ENCODE data around the gene NRGN. TPM values are rescaled to one million over a fixed set of nuclear protein-coding genes. Genes with fewer than 3 reads are reported as not detected.

The NRGN gene
- total RNA-seq, 2 donors from 2014 or later: 4.2 to 4.4 TPM

DNA sequence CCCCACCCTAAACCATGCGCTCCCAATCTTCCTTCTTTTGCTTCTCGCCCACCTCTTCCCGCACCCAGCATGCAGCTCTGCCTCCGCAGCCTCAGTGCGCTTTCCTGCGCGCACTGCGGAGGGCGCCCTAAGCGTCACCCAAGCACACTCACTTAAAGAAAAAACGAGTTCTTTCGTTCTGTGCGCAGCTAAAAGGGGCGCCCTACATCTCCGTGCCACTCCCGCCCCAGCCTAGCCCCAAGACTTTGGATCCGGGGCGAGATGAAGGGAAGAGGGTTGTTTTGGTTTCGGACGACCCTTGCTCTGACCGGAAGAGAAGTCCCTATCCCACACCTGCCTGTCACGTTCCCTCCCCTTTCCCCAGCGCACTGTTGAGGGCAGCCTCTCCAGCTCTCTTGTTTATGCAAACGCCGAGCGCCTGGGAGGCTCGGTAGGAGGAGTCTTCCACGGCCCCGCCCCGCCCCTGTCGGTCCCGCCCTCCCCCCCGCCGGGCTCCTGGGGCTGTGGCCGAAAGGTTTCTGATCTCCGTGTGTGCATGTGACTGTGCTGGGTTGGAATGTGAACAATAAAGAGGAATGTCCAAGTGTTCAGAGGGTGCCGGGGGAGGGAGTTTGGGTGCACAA is 7.0 kb downstream of the NRGN start:
- peaks cover 4% of the 10 kb centered on the region for H3K27me3 Mint-ChIP-seq (ENCODE audit: low read depth)
- no peak overlapping the region for H3K27ac Mint-ChIP-seq
- no peaks in the 10 kb centered on the region for H3K9me3 Mint-ChIP-seq
- peak overlapping the region; percentile 89 to 100 for H3K4me3 Mint-ChIP-seq
- H3K36me3 Mint-ChIP-seq (ENCODE audit: insufficient read depth in 2 of 2): no peaks in the 10 kb centered on the region
- peaks cover 26% of the 10 kb centered on the region for H3K4me1 Mint-ChIP-seq (ENCODE audit: low read depth)
- peak; percentile 81 for DNase-seq
- peak; percentile 92 for ATAC-seq (replicated peaks in 1 of 2)

GRCh38 chr11:124747406-124748099 is 7.8 kb downstream of the NRGN start:
- no peak for ATAC-seq (replicated peaks in 1 of 2)
- H3K27ac Mint-ChIP-seq: no peak overlapping the region
- peak overlapping the region; percentile 89 to 100 for H3K4me3 Mint-ChIP-seq

GRCh38 chr11:124748100-124748418 is 8.3 kb downstream of the NRGN start:
- H3K27ac Mint-ChIP-seq: no peak overlapping the region
- H3K4me1 Mint-ChIP-seq (ENCODE audit: low read depth): peaks cover 23% of the 10 kb centered on the region
- ATAC-seq (replicated peaks in 1 of 2) (no peak), DNase-seq (no peak)
- no peak overlapping the region for H3K4me3 Mint-ChIP-seq
- H3K27me3 Mint-ChIP-seq (ENCODE audit: low read depth): no peaks in the 10 kb centered on the region
- no peaks in the 10 kb centered on the region for H3K9me3 Mint-ChIP-seq
- H3K36me3 Mint-ChIP-seq (ENCODE audit: insufficient read depth in 2 of 2): no peaks in the 10 kb centered on the region

More at GRCh38 chr11:124747406-124748099, 7.8 kb downstream of the NRGN start:
- no peaks in the 10 kb centered on the region for H3K27me3 Mint-ChIP-seq (ENCODE audit: low read depth)
- DNase-seq: no peak
- no peaks in the 10 kb centered on the region for H3K36me3 Mint-ChIP-seq (ENCODE audit: insufficient read depth in 2 of 2)
- H3K9me3 Mint-ChIP-seq: no peaks in the 10 kb centered on the region
- H3K4me1 Mint-ChIP-seq (ENCODE audit: low read depth): peaks cover 23% of the 10 kb centered on the region

DNA sequence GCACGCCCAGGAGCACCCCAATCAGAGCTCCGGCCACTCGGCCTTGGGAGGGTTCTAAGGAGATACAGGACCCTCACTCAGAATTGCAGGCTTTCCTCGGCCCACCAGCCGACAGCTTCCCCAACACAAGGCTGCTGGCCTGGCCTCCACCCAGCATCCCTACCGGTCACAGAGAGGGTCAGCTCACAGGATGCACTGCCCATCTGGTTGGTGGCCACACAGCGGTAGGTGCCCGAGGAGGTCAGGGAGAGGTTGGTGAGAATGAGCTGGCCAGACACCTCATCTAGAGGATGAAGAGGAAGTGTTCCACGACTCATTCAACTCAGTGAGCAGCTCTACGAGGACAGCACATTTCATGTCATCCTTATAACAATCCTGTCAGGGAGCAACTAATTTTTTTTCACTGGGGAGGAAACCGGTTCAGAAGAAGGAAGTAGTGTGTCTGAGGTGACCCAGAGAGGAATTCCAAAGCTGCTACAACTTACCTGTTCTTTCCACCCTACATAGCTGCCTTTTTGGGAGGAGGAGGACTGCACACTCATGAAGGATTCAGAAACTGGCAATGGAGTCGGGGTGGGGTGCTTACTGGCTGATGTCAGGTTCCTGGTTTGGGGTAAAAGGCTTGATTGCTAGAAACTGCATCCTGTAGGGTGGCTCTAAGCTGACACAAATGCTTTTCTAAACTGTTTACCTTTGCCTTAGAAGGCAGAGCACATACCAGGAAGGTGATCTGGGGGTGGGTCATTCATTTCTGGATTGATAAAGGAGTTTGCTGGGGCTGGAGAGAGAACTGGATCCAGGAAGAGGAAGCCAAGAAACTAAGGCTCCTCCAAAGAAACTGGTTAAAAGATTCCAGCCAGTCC is 9.0 kb downstream of the NRGN start:
- Mint-ChIP-seq H3K9me3 (no peaks in the 10 kb centered on the region), H3K36me3 (ENCODE audit: insufficient read depth in 2 of 2) (no peaks in the 10 kb centered on the region), H3K4me3 (no peak overlapping the region), H3K4me1 (ENCODE audit: low read depth) (peaks cover 23% of the 10 kb centered on the region), H3K27ac (no peak overlapping the region), H3K27me3 (ENCODE audit: low read depth) (no peaks in the 10 kb centered on the region)
- ATAC-seq (replicated peaks in 1 of 2) (no peak), DNase-seq (no peak)

GRCh38 chr11:124749912-124750311 is 10.2 kb downstream of the NRGN start:
- Mint-ChIP-seq H3K4me1 (ENCODE audit: low read depth) (peaks cover 23% of the 10 kb centered on the region), H3K27me3 (ENCODE audit: low read depth) (no peaks in the 10 kb centered on the region), H3K27ac (no peak overlapping the region), H3K9me3 (no peaks in the 10 kb centered on the region), H3K4me3 (no peak overlapping the region), H3K36me3 (ENCODE audit: insufficient read depth in 2 of 2) (no peaks in the 10 kb centered on the region)
- no peak for DNase-seq
- ATAC-seq (replicated peaks in 1 of 2): no peak

DNA sequence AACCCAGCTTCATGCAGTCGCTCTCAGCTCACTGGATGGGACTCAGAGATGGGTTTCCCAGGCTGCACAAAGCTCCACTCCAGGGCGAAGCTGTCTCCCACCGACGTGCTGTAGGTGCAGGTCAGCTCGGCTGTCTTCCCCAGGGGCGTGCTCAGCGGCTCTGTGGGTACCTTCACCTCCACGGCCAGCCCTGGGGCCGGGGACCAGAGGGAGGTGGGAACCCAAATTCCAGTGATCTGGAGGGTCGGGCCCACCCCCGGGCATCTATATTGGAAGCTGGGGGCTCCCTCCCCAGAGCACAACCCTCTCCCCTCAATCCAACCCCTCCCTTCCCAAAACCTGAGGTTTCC is 11.6 kb downstream of the NRGN start:
- no peak overlapping the region for H3K27ac Mint-ChIP-seq
- H3K27me3 Mint-ChIP-seq (ENCODE audit: low read depth): peaks cover 6% of the 10 kb centered on the region
- DNase-seq (no peak), ATAC-seq (replicated peaks in 1 of 2) (no peak)
- H3K36me3 Mint-ChIP-seq (ENCODE audit: insufficient read depth in 2 of 2): no peaks in the 10 kb centered on the region
- peaks cover 17% of the 10 kb centered on the region for H3K4me1 Mint-ChIP-seq (ENCODE audit: low read depth)
- H3K9me3 Mint-ChIP-seq: no peaks in the 10 kb centered on the region
- no peak overlapping the region for H3K4me3 Mint-ChIP-seq

- peak within 1 kb of the TSS; percentile 16 to 17 for H3K4me3 Mint-ChIP-seq
- ATAC-seq (replicated peaks in 1 of 2): no peak
- H3K36me3 Mint-ChIP-seq (ENCODE audit: insufficient read depth in 2 of 2): no peaks in the 10 kb centered on the region
Measured at GRCh38 chr11:124751741-124752470, 12.2 kb downstream of the NRGN start, which contains the start of gene VSIG2. Gene VSIG2, minus strand, starts transcription at chr11:124752255. Its CDS starts 118 bp downstream, at chr11:124752137.

GRCh38 chr11:124752471-124753102 is 12.8 kb downstream of the NRGN start:
- DNase-seq (no peak), ATAC-seq (replicated peaks in 1 of 2) (peak in 1 of 2 donors; percentile 31)
- no peaks in the 10 kb centered on the region for H3K9me3 Mint-ChIP-seq
- H3K36me3 Mint-ChIP-seq (ENCODE audit: insufficient read depth in 2 of 2): no peaks in the 10 kb centered on the region
- H3K4me3 Mint-ChIP-seq: peak overlapping the region; percentile 16 to 17
- no peak overlapping the region for H3K27ac Mint-ChIP-seq
- peaks cover 18% of the 10 kb centered on the region for H3K27me3 Mint-ChIP-seq (ENCODE audit: low read depth)
- H3K4me1 Mint-ChIP-seq (ENCODE audit: low read depth): peaks cover 13% of the 10 kb centered on the region

More at GRCh38 chr11:124751741-124752470, 12.2 kb downstream of the NRGN start, which contains the start of gene VSIG2:
- peaks cover 12% of the 10 kb centered on the region for H3K27me3 Mint-ChIP-seq (ENCODE audit: low read depth)
- H3K4me1 Mint-ChIP-seq (ENCODE audit: low read depth): peaks cover 13% of the 10 kb centered on the region
- H3K9me3 Mint-ChIP-seq: no peaks in the 10 kb centered on the region
- no peak within 1 kb of the TSS for H3K27ac Mint-ChIP-seq
- DNase-seq: no peak

- H3K36me3 Mint-ChIP-seq (ENCODE audit: insufficient read depth in 2 of 2): no peaks in the 10 kb centered on the region
- no peaks in the 10 kb centered on the region for H3K9me3 Mint-ChIP-seq
- H3K4me1 Mint-ChIP-seq (ENCODE audit: low read depth): peaks cover 14% of the 10 kb centered on the region
- ATAC-seq (replicated peaks in 1 of 2): no peak
- no peak overlapping the region for H3K4me3 Mint-ChIP-seq
- peaks cover 24% of the 10 kb centered on the region for H3K27me3 Mint-ChIP-seq (ENCODE audit: low read depth)
- DNase-seq: no peak
- no peak overlapping the region for H3K27ac Mint-ChIP-seq
Measured at GRCh38 chr11:124753205-124753604, 13.5 kb downstream of the NRGN start.

GRCh38 chr11:124753624-124754023 is 13.9 kb downstream of the NRGN start:
- Mint-ChIP-seq H3K4me1 (ENCODE audit: low read depth) (peaks cover 18% of the 10 kb centered on the region), H3K36me3 (ENCODE audit: insufficient read depth in 2 of 2) (no peaks in the 10 kb centered on the region)
- ATAC-seq (replicated peaks in 1 of 2): no peak

DNA sequence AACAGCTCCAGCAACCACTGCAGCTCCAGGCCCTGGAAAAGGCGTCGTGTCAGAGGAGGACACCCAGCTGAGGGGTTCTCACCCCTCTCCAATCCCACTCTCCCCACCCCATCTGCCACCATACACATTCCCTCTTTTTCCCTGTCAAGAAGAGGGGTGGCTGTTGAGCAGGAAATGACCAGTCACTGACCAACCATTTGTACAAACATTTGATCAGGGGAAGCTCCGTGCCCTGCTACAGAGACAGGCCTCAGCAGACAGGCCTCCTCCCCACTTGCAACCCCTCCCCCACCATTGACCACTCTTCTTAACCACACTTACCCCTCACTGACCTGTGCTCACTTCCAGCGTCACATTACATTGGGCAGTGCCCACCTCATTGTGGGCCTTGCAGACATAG is 14.6 kb downstream of the NRGN start:
- no peaks in the 10 kb centered on the region for H3K36me3 Mint-ChIP-seq (ENCODE audit: insufficient read depth in 2 of 2)
- peaks cover 14% of the 10 kb centered on the region for H3K4me1 Mint-ChIP-seq (ENCODE audit: low read depth)
- no peak for ATAC-seq (replicated peaks in 1 of 2)
- H3K27ac Mint-ChIP-seq: no peak overlapping the region
- no peaks in the 10 kb centered on the region for H3K9me3 Mint-ChIP-seq
- no peak overlapping the region for H3K4me3 Mint-ChIP-seq
- DNase-seq: no peak
- peaks cover 32% of the 10 kb centered on the region for H3K27me3 Mint-ChIP-seq (ENCODE audit: low read depth)

More at GRCh38 chr11:124753624-124754023, 13.9 kb downstream of the NRGN start:
- Mint-ChIP-seq H3K27me3 (ENCODE audit: low read depth) (peaks cover 28% of the 10 kb centered on the region), H3K4me3 (no peak overlapping the region), H3K27ac (no peak overlapping the region), H3K9me3 (no peaks in the 10 kb centered on the region)
- no peak for DNase-seq

DNA sequence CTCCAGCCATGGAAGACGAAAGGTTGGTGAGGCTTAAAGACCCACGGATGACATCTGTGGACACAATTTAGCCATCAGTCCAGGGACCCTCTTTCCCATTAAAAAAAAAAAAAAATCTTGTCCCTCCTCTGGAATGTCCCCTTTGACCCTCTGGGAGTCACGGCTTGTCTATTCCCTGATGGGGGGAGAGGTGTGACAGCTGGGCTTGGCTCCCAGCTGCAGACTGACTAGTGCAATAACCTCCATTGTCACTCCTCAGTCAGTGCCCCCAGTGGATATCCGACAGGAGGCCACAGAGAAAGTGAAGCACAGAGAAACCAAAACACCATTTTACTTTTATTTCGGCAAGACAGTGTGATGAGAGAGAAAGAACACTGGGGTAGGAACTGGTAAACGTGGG is 15.0 kb downstream of the NRGN start:
- Mint-ChIP-seq H3K27me3 (ENCODE audit: low read depth) (peaks cover 34% of the 10 kb centered on the region), H3K27ac (no peak overlapping the region), H3K36me3 (ENCODE audit: insufficient read depth in 2 of 2) (no peaks in the 10 kb centered on the region), H3K4me3 (no peak overlapping the region), H3K4me1 (ENCODE audit: low read depth) (peaks cover 13% of the 10 kb centered on the region), H3K9me3 (no peaks in the 10 kb centered on the region)
- ATAC-seq (replicated peaks in 1 of 2) (no peak), DNase-seq (no peak)
